Karpas-422 (cell line): ENCODE data around the gene GATAD1. TPM values are rescaled to one million over a fixed set of nuclear protein-coding genes. Genes with fewer than 3 reads are reported as not detected.
"Not testable (repeated sequence)": the region's sequence is repeated elsewhere in the genome, so short reads cannot be mapped to it uniquely, and the experiment has no call there.

Source experiments
- DNase-seq: peaks from one replicate; pipeline ENCODE4 v3.0.0-alpha.2; 2015
- H2AFZ ChIP-seq: fragments of 200-600 bp; sonication (generic); 2 replicates; pipeline ENCODE4 v1.6.1; 2014; ENCODE audit warnings: antibody characterized with exemption, low read length, mixed read lengths
- H3K27ac ChIP-seq: fragments of 200-600 bp; sonication (generic); 2 replicates; pipeline ENCODE4 v1.5.1; 2014; ENCODE audit warnings: mild to moderate bottlenecking, low read length, moderate library complexity
- H3K27me3 ChIP-seq: fragments of 200-600 bp; sonication (generic); 2 replicates; pipeline ENCODE4 v1.6.1; 2014; ENCODE audit warnings: low read length, mixed read lengths
- H3K36me3 ChIP-seq: fragments of 200-600 bp; sonication (generic); 2 replicates; pipeline ENCODE4 v1.6.1; 2014; ENCODE audit warnings: low read length, mixed read lengths; ENCODE audit not compliant: insufficient read depth
- H3K4me1 ChIP-seq: fragments of 200-600 bp; sonication (generic); 2 replicates; pipeline ENCODE4 v1.6.1; 2014; ENCODE audit warnings: mild to moderate bottlenecking, low read length, mixed read lengths
- H3K4me2 ChIP-seq: fragments of 200-600 bp; sonication (generic); 2 replicates; pipeline ENCODE4 v1.6.1; 2014; ENCODE audit warnings: low read length, low read depth, mild to moderate bottlenecking; ENCODE audit not compliant: poor library complexity, severe bottlenecking
- H3K4me3 ChIP-seq: fragments of 200-600 bp; sonication (generic); 2 replicates; pipeline ENCODE4 v1.5.1; 2014; ENCODE audit warnings: mild to moderate bottlenecking, antibody characterized with exemption, low read length, mixed read lengths
- H3K79me2 ChIP-seq: fragments of 200-600 bp; sonication (generic); 2 replicates; pipeline ENCODE4 v1.6.1; 2014; ENCODE audit warnings: mild to moderate bottlenecking, low read length, mixed read lengths
- H3K9ac ChIP-seq: fragments of 200-600 bp; sonication (generic); 2 replicates; pipeline ENCODE4 v1.6.0; 2014; ENCODE audit warnings: low read length
- H3K9me2 ChIP-seq: fragments of 200-600 bp; sonication (generic), shearing (Covaris generic); replicated peaks from 2 replicates; pipeline ENCODE4 v1.6.0; 2014; ENCODE audit warnings: mild to moderate bottlenecking, low read length, moderate library complexity; ENCODE audit not compliant: insufficient read depth
- H3K9me3 ChIP-seq: fragments of 300-700, 200-600 bp; sonication (generic); 2 replicates; pipeline ENCODE4 v1.6.1; 2014; ENCODE audit warnings: low read length, mixed read lengths
- H4K20me1 ChIP-seq: fragments of 200-600 bp; sonication (generic); 2 replicates; pipeline ENCODE4 v1.6.1; 2014; ENCODE audit warnings: mild to moderate bottlenecking, antibody characterized with exemption, low read length, low read depth; ENCODE audit not compliant: insufficient read depth
- total RNA-seq: library from RNA; depleted of rRNA; stranded (reverse); fragments of >200 nt; shearing (Covaris generic); gene quantifications from 2 replicates; pipeline ENCODE4 v1.2.3, GENCODE V29; 2014; ENCODE audit warnings: low replicate concordance

GATAD1 gene
- total RNA-seq, 1 experiment from 2014 or later = 36.6 TPM

DNA sequence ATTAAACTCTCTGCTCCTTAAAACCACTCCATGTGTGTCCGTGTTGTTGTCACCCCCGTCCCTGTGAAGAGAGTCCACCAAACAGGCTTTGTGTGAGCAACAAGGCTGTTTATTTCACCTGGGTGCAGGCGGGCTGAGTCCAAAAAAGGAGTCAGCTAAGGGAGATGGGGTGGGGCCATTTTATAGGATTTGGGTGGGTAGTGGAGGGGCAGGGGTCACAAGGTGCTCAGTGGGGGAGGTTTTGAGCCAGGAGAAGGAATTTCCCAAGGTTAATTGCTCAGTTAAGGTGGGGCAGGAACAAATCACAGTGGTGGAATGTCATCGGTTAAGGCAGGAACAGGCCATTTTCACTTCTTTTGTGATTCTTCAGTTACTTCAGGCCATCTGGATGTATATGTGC, 31.9 kb downstream of the GATAD1 start:
- not testable (repeated sequence) for H3K9me3 ChIP-seq, H3K27ac ChIP-seq, DNase-seq, H3K4me3 ChIP-seq, H3K36me3 ChIP-seq, H3K27me3 ChIP-seq, H3K79me2 ChIP-seq, H3K9ac ChIP-seq, H2AFZ ChIP-seq, H3K4me1 ChIP-seq, H3K9me2 ChIP-seq, H3K4me2 ChIP-seq, H4K20me1 ChIP-seq

GRCh38 chr7:92483624-92484023, 36.3 kb downstream of the GATAD1 start:
- H2AFZ ChIP-seq, DNase-seq: not testable (repeated sequence)

GRCh38 chr7:92484226-92484625, 36.9 kb downstream of the GATAD1 start:
- not testable (repeated sequence) for H3K4me1 ChIP-seq, H3K4me3 ChIP-seq, H3K9me3 ChIP-seq, DNase-seq, H3K9me2 ChIP-seq, H2AFZ ChIP-seq, H3K79me2 ChIP-seq, H3K27ac ChIP-seq, H3K9ac ChIP-seq, H3K4me2 ChIP-seq, H3K27me3 ChIP-seq, H4K20me1 ChIP-seq
- H3K36me3 ChIP-seq = peaks cover 31% of the 10 kb centered on the region

More at GRCh38 chr7:92483624-92484023, 36.3 kb downstream of the GATAD1 start:
- H3K79me2 ChIP-seq, H3K9ac ChIP-seq, H3K4me1 ChIP-seq, H3K27me3 ChIP-seq, H3K27ac ChIP-seq, H3K4me2 ChIP-seq, H3K4me3 ChIP-seq, H3K9me2 ChIP-seq, H3K9me3 ChIP-seq, H4K20me1 ChIP-seq: not testable (repeated sequence)
- peaks cover 27% of the 10 kb centered on the region; the same call in 1 of the 2 replicates for H3K36me3 ChIP-seq

GRCh38 chr7:92485267-92485892, 38.1 kb downstream of the GATAD1 start:
- Histone ChIP-seq H3K9me2 (no peaks in the 10 kb centered on the region), H3K9ac (no peak overlapping the region), H3K79me2 (no peaks in the 10 kb centered on the region), H3K36me3 (peaks cover 40% of the 10 kb centered on the region), H3K27ac (no peak overlapping the region), H3K9me3 (no peaks in the 10 kb centered on the region), H3K4me2 (no peak overlapping the region), H4K20me1 (no peaks in the 10 kb centered on the region), H3K4me1 (no peaks in the 10 kb centered on the region), H3K27me3 (no peaks in the 10 kb centered on the region), H2AFZ (no peak overlapping the region), H3K4me3 (no peak overlapping the region)
- DNase-seq = no peak

DNA sequence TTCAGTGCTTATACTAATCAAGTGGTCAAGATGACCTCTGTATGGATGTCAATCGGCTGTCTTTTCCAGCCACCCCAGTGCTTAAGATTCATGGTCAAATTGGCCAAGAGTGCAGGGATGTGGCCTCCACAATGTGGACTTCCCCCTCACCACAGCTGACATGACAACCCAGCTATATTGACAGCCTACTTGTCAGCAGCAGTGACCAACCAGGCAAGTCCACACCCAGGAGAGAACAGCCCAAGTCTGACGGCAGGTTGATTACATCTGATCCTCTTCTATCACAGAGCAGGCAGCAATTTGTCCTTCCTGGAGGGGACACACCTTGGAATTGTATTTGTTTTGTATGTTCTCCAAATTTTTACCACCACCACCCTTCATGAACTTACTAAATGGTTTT, 38.7 kb downstream of the GATAD1 start:
- Histone ChIP-seq H3K4me3 (no peak overlapping the region), H2AFZ (no peak overlapping the region), H3K36me3 (peaks cover 46% of the 10 kb centered on the region), H3K4me2 (no peak overlapping the region), H4K20me1 (no peaks in the 10 kb centered on the region), H3K9ac (no peak overlapping the region), H3K27ac (no peak overlapping the region), H3K9me2 (no peaks in the 10 kb centered on the region), H3K4me1 (no peaks in the 10 kb centered on the region), H3K27me3 (no peaks in the 10 kb centered on the region), H3K9me3 (no peaks in the 10 kb centered on the region), H3K79me2 (no peaks in the 10 kb centered on the region)
- no peak for DNase-seq

GRCh38 chr7:92487804-92488203, 40.5 kb downstream of the GATAD1 start:
- Histone ChIP-seq H3K36me3 (peaks cover 61% of the 10 kb centered on the region), H3K4me2 (no peak overlapping the region), H3K4me1 (no peaks in the 10 kb centered on the region), H3K27ac (no peak overlapping the region), H3K4me3 (no peak overlapping the region), H3K9me3 (no peaks in the 10 kb centered on the region), H3K27me3 (no peaks in the 10 kb centered on the region), H3K9ac (no peak overlapping the region), H2AFZ (no peak overlapping the region), H3K9me2 (no peaks in the 10 kb centered on the region), H4K20me1 (no peaks in the 10 kb centered on the region), H3K79me2 (no peaks in the 10 kb centered on the region)
- DNase-seq = no peak

DNA sequence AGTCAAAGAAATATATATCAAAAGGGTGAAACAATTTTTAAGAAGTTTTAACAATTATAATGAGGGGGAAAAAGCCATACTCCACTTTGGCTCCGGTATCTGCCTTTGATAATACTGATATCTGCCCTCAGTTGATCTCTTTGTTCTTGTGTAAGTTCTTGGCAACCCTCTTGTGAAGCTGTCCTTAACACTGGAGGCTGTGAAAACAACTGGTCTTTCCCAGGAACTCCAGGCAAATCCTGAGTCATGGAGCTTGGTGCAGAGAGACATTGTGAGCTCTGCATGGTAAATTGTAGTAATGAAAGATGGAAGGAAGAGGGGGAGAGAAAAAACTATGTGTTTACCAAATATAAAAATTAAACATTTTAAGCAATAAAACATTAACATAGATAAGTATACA, 42.4 kb downstream of the GATAD1 start:
- no peaks in the 10 kb centered on the region for H4K20me1 ChIP-seq
- H3K9me2 ChIP-seq = no peaks in the 10 kb centered on the region
- H3K9me3 ChIP-seq = no peaks in the 10 kb centered on the region
- H3K4me2 ChIP-seq = no peak overlapping the region
- H3K27me3 ChIP-seq = no peaks in the 10 kb centered on the region
- H3K27ac ChIP-seq = no peak overlapping the region
- H3K4me3 ChIP-seq = no peak overlapping the region
- H3K79me2 ChIP-seq = no peaks in the 10 kb centered on the region
- no peaks in the 10 kb centered on the region for H3K4me1 ChIP-seq
- no peak overlapping the region for H2AFZ ChIP-seq
- DNase-seq = no peak
- H3K9ac ChIP-seq = no peak overlapping the region
- H3K36me3 ChIP-seq = peaks cover 66% of the 10 kb centered on the region

GRCh38 chr7:92496876-92497275, 49.6 kb downstream of the GATAD1 start:
- Histone ChIP-seq H4K20me1 (no peaks in the 10 kb centered on the region), H3K4me2 (no peak overlapping the region), H3K27ac (no peak overlapping the region), H2AFZ (no peak overlapping the region), H3K4me1 (no peaks in the 10 kb centered on the region), H3K9me2 (no peaks in the 10 kb centered on the region), H3K9me3 (no peaks in the 10 kb centered on the region), H3K36me3 (peaks cover 32% of the 10 kb centered on the region), H3K79me2 (no peaks in the 10 kb centered on the region), H3K9ac (no peak overlapping the region), H3K27me3 (no peaks in the 10 kb centered on the region), H3K4me3 (no peak overlapping the region)
- DNase-seq = no peak

- Histone ChIP-seq H3K9ac (no peak overlapping the region), H3K4me1 (no peaks in the 10 kb centered on the region), H3K79me2 (no peaks in the 10 kb centered on the region), H4K20me1 (no peaks in the 10 kb centered on the region), H3K36me3 (peaks cover 34% of the 10 kb centered on the region), H3K9me3 (no peaks in the 10 kb centered on the region), H3K9me2 (no peaks in the 10 kb centered on the region), H3K4me3 (no peak overlapping the region), H3K27ac (no peak overlapping the region), H2AFZ (no peak overlapping the region), H3K27me3 (no peaks in the 10 kb centered on the region), H3K4me2 (no peak overlapping the region)
- DNase-seq = no peak
These were observed 51.3 kb downstream of the GATAD1 start for GRCh38 chr7:92498557-92498956.
